ENCODE results near the gene EMC6.

Gene EMC6

GRCh38 chr17:3655766-3656165 lies 12.8 kb upstream of the EMC6 start:
- no peak for DNase-seq

- DNase-seq: no peak
Observed at GRCh38 chr17:3656353-3656752, 12.3 kb upstream of the EMC6 start.

- no peak for DNase-seq
Observed at GRCh38 chr17:3656755-3657587, 11.6 kb upstream of the EMC6 start.

- DNase-seq: no peak
Observed at GRCh38 chr17:3657588-3657869, 11.1 kb upstream of the EMC6 start.

- DNase-seq: peak in 14 of 51 donors; percentile 9 to 41 (median 22)
Observed at GRCh38 chr17:3657874-3658783, 10.5 kb upstream of the EMC6 start.

GRCh38 chr17:3658784-3659449 lies 9.7 kb upstream of the EMC6 start:
- DNase-seq: no peak

GRCh38 chr17:3659541-3660111 lies 9.0 kb upstream of the EMC6 start:
- DNase-seq: peak in 24 of 51 donors; percentile 8 to 78 (median 39)

- peak in 21 of 51 donors; percentile 10 to 65 (median 32) for DNase-seq
Observed at GRCh38 chr17:3660311-3660891, 8.2 kb upstream of the EMC6 start.

- DNase-seq: no peak
Observed at GRCh38 chr17:3663102-3664011, 5.3 kb upstream of the EMC6 start.

GRCh38 chr17:3665834-3666233 lies 2.8 kb upstream of the EMC6 start:
- peak in 29 of 51 donors; percentile 9 to 72 (median 37) for DNase-seq

- DNase-seq: no peak
Observed at GRCh38 chr17:3666516-3666915, 2.1 kb upstream of the EMC6 start.

- peak in 30 of 51 donors; percentile 31 to 85 (median 69) for DNase-seq
Observed at GRCh38 chr17:3667366-3668278, 990 bp upstream of the EMC6 start.

GRCh38 chr17:3669085-3669347 lies 404 bp downstream of the EMC6 start:
- DNase-seq: no peak

- no peak for DNase-seq
Observed at GRCh38 chr17:3669548-3669947, 936 bp downstream of the EMC6 start.

- DNase-seq: no peak
Observed at GRCh38 chr17:3672571-3672970, 4.0 kb downstream of the EMC6 start.

- DNase-seq: no peak
Observed at GRCh38 chr17:3675886-3676285, 7.3 kb downstream of the EMC6 start.

GRCh38 chr17:3678095-3678820 lies 9.6 kb downstream of the EMC6 start:
- DNase-seq: peak in 1 of 51 donors; percentile 42

GRCh38 chr17:3678821-3679530 lies 10.4 kb downstream of the EMC6 start:
- no peak for DNase-seq

Data from hypothalamus (tissue), 51 donors.